ENCODE measurements around the gene DDHD1. TPM values are rescaled to one million over a fixed set of nuclear protein-coding genes. Genes with fewer than 3 reads are reported as not detected.
A peak's percentile ranks its signal among the peaks of the same experiment; 100 is the strongest.

The DDHD1 gene
- total RNA-seq, 1 donor = 89.9 TPM

GRCh38 chr14:53168786-53169185 lies 15.7 kb upstream of the DDHD1 start:
- Histone ChIP-seq H3K4me3 (ENCODE audit: low read length) (no peak overlapping the region), H3K27me3 (ENCODE audit: insufficient read depth, low read length) (no peaks in the 10 kb centered on the region), H3K9me3 (ENCODE audit: low read depth, low read length) (no peaks in the 10 kb centered on the region), H3K4me1 (ENCODE audit: insufficient read depth, low read length) (no peaks in the 10 kb centered on the region)

- Histone ChIP-seq H3K4me1 (ENCODE audit: insufficient read depth, low read length) (no peaks in the 10 kb centered on the region), H3K9me3 (ENCODE audit: low read depth, low read length) (no peaks in the 10 kb centered on the region), H3K27me3 (ENCODE audit: insufficient read depth, low read length) (no peaks in the 10 kb centered on the region), H3K4me3 (ENCODE audit: low read length) (no peak overlapping the region)
Measured at GRCh38 chr14:53167602-53168328, 14.6 kb upstream of the DDHD1 start.

- Histone ChIP-seq H3K27me3 (ENCODE audit: insufficient read depth, low read length) (no peaks in the 10 kb centered on the region), H3K4me3 (ENCODE audit: low read length) (no peak overlapping the region), H3K4me1 (ENCODE audit: insufficient read depth, low read length) (peaks cover 14% of the 10 kb centered on the region), H3K9me3 (ENCODE audit: low read depth, low read length) (no peaks in the 10 kb centered on the region)
Measured at GRCh38 chr14:53161758-53162435, 8.8 kb upstream of the DDHD1 start.

GRCh38 chr14:53156238-53156637 lies 3.1 kb upstream of the DDHD1 start:
- Histone ChIP-seq H3K27me3 (ENCODE audit: insufficient read depth, low read length) (no peaks in the 10 kb centered on the region), H3K4me1 (ENCODE audit: insufficient read depth, low read length) (peaks cover 15% of the 10 kb centered on the region), H3K4me3 (ENCODE audit: low read length) (no peak overlapping the region), H3K9me3 (ENCODE audit: low read depth, low read length) (no peaks in the 10 kb centered on the region)

GRCh38 chr14:53153702-53154112 lies 584 bp upstream of the DDHD1 start:
- Histone ChIP-seq H3K4me3 (ENCODE audit: low read length) (peak overlapping the region; percentile 67), H3K4me1 (ENCODE audit: insufficient read depth, low read length) (peaks cover 29% of the 10 kb centered on the region), H3K27me3 (ENCODE audit: insufficient read depth, low read length) (no peaks in the 10 kb centered on the region), H3K9me3 (ENCODE audit: low read depth, low read length) (no peaks in the 10 kb centered on the region)

- no peaks in the 10 kb centered on the region for H3K9me3 ChIP-seq (ENCODE audit: low read depth, low read length)
- H3K4me3 ChIP-seq (ENCODE audit: low read length) = peak overlapping the region; percentile 67
- H3K4me1 ChIP-seq (ENCODE audit: insufficient read depth, low read length) = peaks cover 41% of the 10 kb centered on the region
- H3K27me3 ChIP-seq (ENCODE audit: insufficient read depth, low read length) = no peaks in the 10 kb centered on the region
Measured at GRCh38 chr14:53152184-53152886, 788 bp downstream of the DDHD1 start.

- peaks cover 46% of the 10 kb centered on the region for H3K4me1 ChIP-seq (ENCODE audit: insufficient read depth, low read length)
- H3K4me3 ChIP-seq (ENCODE audit: low read length) = peak overlapping the region; percentile 67
- no peaks in the 10 kb centered on the region for H3K27me3 ChIP-seq (ENCODE audit: insufficient read depth, low read length)
- H3K9me3 ChIP-seq (ENCODE audit: low read depth, low read length) = no peaks in the 10 kb centered on the region
Measured at GRCh38 chr14:53151523-53152183, 1.5 kb downstream of the DDHD1 start.

GRCh38 chr14:53149668-53150316 lies 3.3 kb downstream of the DDHD1 start:
- H3K9me3 ChIP-seq (ENCODE audit: low read depth, low read length) = no peaks in the 10 kb centered on the region
- peaks cover 46% of the 10 kb centered on the region for H3K4me1 ChIP-seq (ENCODE audit: insufficient read depth, low read length)
- H3K27me3 ChIP-seq (ENCODE audit: insufficient read depth, low read length) = no peaks in the 10 kb centered on the region
- H3K4me3 ChIP-seq (ENCODE audit: low read length) = no peak overlapping the region

GRCh38 chr14:53148671-53149070 lies 4.5 kb downstream of the DDHD1 start:
- H3K4me1 ChIP-seq (ENCODE audit: insufficient read depth, low read length) = peaks cover 44% of the 10 kb centered on the region
- no peaks in the 10 kb centered on the region for H3K27me3 ChIP-seq (ENCODE audit: insufficient read depth, low read length)
- no peaks in the 10 kb centered on the region for H3K9me3 ChIP-seq (ENCODE audit: low read depth, low read length)
- no peak overlapping the region for H3K4me3 ChIP-seq (ENCODE audit: low read length)

GRCh38 chr14:53147893-53148292 lies 5.2 kb downstream of the DDHD1 start:
- no peaks in the 10 kb centered on the region for H3K9me3 ChIP-seq (ENCODE audit: low read depth, low read length)
- H3K4me1 ChIP-seq (ENCODE audit: insufficient read depth, low read length) = peaks cover 40% of the 10 kb centered on the region
- no peak overlapping the region for H3K4me3 ChIP-seq (ENCODE audit: low read length)
- no peaks in the 10 kb centered on the region for H3K27me3 ChIP-seq (ENCODE audit: insufficient read depth, low read length)

- Histone ChIP-seq H3K4me3 (ENCODE audit: low read length) (no peak overlapping the region), H3K9me3 (ENCODE audit: low read depth, low read length) (no peaks in the 10 kb centered on the region), H3K4me1 (ENCODE audit: insufficient read depth, low read length) (peaks cover 40% of the 10 kb centered on the region), H3K27me3 (ENCODE audit: insufficient read depth, low read length) (no peaks in the 10 kb centered on the region)
Measured at GRCh38 chr14:53147208-53147607, 5.9 kb downstream of the DDHD1 start.

- peaks cover 37% of the 10 kb centered on the region for H3K4me1 ChIP-seq (ENCODE audit: insufficient read depth, low read length)
- H3K9me3 ChIP-seq (ENCODE audit: low read depth, low read length) = peaks cover 2% of the 10 kb centered on the region
- H3K27me3 ChIP-seq (ENCODE audit: insufficient read depth, low read length) = no peaks in the 10 kb centered on the region
- H3K4me3 ChIP-seq (ENCODE audit: low read length) = no peak overlapping the region
Measured at GRCh38 chr14:53146739-53147138, 6.4 kb downstream of the DDHD1 start.

GRCh38 chr14:53144244-53144643 lies 8.9 kb downstream of the DDHD1 start:
- Histone ChIP-seq H3K4me3 (ENCODE audit: low read length) (no peak overlapping the region), H3K9me3 (ENCODE audit: low read depth, low read length) (peaks cover 24% of the 10 kb centered on the region), H3K27me3 (ENCODE audit: insufficient read depth, low read length) (no peaks in the 10 kb centered on the region), H3K4me1 (ENCODE audit: insufficient read depth, low read length) (peaks cover 22% of the 10 kb centered on the region)

- no peaks in the 10 kb centered on the region for H3K27me3 ChIP-seq (ENCODE audit: insufficient read depth, low read length)
- H3K4me3 ChIP-seq (ENCODE audit: low read length) = no peak overlapping the region
- peaks cover 24% of the 10 kb centered on the region for H3K9me3 ChIP-seq (ENCODE audit: low read depth, low read length)
- H3K4me1 ChIP-seq (ENCODE audit: insufficient read depth, low read length) = peaks cover 8% of the 10 kb centered on the region
Measured at GRCh38 chr14:53140585-53140984, 12.5 kb downstream of the DDHD1 start.

Measured in mononuclear cell (primary cell).